ENCODE measurements around the gene FANCD2. TPM values are rescaled to one million over a fixed set of nuclear protein-coding genes. Genes with fewer than 3 reads are reported as not detected.

The FANCD2 gene
- total RNA-seq: 10 to 100 TPM in 6 of 7 donors, 1 to 10 TPM in 1; 9.3 to 19.5 (median 13.6) TPM
- 10 to 100 TPM; 12.5 to 20.2 (median 13.6) TPM for polyA plus RNA-seq
- long read RNA-seq, donor 1, partial matches to known transcripts: 0 of 1 reads
- long read RNA-seq, donor 1, other reads (novel, unspliced or antisense): 0 of 1 reads
- long read RNA-seq, donor 2: 0 reads

DNA sequence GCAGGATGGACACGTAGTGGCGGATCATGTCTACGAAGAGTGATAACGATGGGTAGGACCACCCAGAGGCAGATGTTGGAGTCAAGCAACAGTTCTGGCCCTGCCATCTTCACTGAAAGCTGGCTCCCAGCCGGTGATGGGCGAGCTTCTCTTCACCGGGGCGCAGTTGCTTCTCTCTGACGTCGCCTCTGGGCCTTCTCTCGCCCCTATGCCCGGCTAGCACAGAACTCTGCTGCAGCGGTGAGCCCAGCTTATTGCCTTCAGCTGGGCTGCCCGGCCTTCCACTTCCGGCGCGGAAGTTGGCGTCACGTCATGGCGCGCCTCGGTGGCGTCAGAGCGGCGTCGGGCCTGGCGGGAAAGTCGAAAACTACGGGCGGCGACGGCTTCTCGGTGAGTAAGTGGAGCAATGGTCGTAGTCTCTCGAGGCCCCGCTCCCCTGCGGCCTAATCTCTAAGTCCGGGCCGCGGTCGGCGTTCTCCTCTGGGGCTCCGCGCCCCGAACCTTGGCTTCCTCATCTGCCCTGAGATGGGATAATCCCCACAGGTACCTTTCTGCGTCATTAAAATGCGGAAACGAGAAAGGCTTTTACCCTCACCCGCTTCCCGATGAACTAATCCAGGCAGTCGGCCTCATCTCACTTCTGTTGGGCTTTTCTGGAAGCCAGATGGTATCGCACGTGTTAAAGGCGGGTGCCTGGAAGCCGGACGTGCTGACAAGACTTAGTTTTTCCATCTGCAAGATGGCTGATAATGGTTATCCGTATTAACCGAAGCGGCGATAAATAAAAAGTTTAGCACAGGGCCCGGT lies at the start of gene FANCD2:
FANCD2 (plus strand) TSS at position 354 of the 807 bp plus-strand sequence. CDS start 2,221 bp downstream, outside the sequence.
- H3K27me3 ChIP-seq (replicated peaks in 1 of 7): no peaks in the 10 kb centered on the region
- peaks cover 0 to 39% (median 23%) of the 10 kb centered on the region in 6 donors for H3K36me3 ChIP-seq
- TF ChIP-seq, protein P1, sequence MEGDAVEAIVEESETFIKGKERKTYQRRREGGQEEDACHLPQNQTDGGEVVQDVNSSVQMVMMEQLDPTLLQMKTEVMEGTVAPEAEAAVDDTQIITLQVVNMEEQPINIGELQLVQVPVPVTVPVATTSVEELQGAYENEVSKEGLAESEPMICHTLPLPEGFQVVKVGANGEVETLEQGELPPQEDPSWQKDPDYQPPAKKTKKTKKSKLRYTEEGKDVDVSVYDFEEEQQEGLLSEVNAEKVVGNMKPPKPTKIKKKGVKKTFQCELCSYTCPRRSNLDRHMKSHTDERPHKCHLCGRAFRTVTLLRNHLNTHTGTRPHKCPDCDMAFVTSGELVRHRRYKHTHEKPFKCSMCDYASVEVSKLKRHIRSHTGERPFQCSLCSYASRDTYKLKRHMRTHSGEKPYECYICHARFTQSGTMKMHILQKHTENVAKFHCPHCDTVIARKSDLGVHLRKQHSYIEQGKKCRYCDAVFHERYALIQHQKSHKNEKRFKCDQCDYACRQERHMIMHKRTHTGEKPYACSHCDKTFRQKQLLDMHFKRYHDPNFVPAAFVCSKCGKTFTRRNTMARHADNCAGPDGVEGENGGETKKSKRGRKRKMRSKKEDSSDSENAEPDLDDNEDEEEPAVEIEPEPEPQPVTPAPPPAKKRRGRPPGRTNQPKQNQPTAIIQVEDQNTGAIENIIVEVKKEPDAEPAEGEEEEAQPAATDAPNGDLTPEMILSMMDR (IDR thresholded peaks at IDR 0.05 in 8 of 11, conservative IDR thresholded peaks at IDR 0.05 in 3 of 11): peak in 4 of 11 experiments; percentile 28 to 42 (median 32)
- TF ChIP-seq POLR2AphosphoS5 (IDR thresholded peaks at IDR 0.05) (peak; percentile 98 to 99 (median 98)), POLR2A (IDR thresholded peaks at IDR 0.05) (peak; percentile 18 to 60 (median 50))
- intact Hi-C loops (cut with DNase I; ENCODE audit: low total_unique reads): loop anchor here (10.0 kb wide), 1 partner anchor 199 kb away; no protein-coding TSS in a partner anchor
- DNase-seq: peak; percentile 96
- H3K9me3 ChIP-seq: no peaks in the 10 kb centered on the region
- H3K4me3 ChIP-seq: peak within 1 kb of the TSS; percentile 85 to 96 (median 93)
- H3K4me1 ChIP-seq: peaks cover 21 to 43% (median 31%) of the 10 kb centered on the region in 6 donors
- peak within 1 kb of the TSS; percentile 69 to 93 (median 86) for H3K27ac ChIP-seq
- WGBS, 5 donors: 0 to 1% (median 0%) methylated on average over 24 to 61 of the region's 61 CpGs

DNA sequence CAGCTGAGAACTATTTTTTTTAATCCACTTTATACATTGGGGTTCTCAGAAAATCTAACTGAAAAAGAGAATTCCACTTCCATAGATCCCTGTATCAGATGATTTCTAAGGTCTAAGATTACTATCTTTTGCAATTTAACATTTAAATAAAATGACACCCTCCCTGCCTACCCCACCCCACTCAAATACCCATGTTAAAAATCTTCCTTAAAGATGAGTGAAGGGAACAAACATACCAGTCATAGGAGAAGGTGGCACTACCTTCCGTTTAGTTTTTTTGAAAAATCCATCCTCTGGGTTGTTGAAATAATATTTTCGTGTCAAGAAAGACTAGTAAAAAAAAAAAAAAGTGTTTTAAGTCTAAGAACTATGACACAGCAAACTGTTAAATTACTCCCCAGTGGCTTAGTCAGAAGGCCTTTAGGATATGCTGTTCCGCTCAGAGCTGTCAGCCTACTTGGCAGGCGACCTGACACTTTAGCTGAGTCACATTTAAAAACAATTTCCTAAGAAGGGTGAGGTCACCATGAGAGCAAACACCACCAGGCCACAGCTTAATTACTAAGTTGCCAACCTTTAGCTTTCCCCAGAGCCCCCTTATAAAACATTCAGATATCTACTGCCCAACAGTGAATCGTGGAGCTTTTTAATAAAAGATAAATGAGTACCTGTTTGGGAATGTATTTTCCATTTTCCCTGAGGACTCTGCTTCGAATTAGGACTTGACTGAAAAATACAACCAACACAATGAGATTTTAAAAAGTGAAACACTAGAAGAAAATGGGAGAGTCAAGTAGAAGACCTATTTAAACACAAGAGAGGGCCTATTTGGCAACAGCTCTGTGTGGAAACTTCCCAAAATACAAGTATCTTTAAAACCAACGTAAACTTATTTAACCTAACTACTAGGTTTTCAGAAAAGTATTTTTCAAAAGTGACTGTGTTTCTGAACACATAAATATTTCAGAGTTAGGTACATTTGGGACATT lies 49.2 kb upstream of the FANCD2 start:
- WGBS, 5 donors: 45 to 67% (median 51%) methylated on average over 7 of the region's 7 CpGs
- Histone ChIP-seq H3K36me3 (peaks cover 13 to 99% (median 57%) of the 10 kb centered on the region in 6 donors), H3K27ac (peak overlapping the region in 6 of 8 donors; percentile 6 to 79 (median 63)), H3K4me1 (peaks cover 0 to 58% (median 15%) of the 10 kb centered on the region in 6 donors), H3K4me3 (no peak overlapping the region), H3K27me3 (replicated peaks in 1 of 7) (no peaks in the 10 kb centered on the region), H3K9me3 (no peaks in the 10 kb centered on the region)
- intact Hi-C loops (cut with DNase I; ENCODE audit: low total_unique reads): no loop called here
- DNase-seq: no peak
- TF ChIP-seq POLR2A (IDR thresholded peaks at IDR 0.05) (no peak), POLR2AphosphoS5 (IDR thresholded peaks at IDR 0.05) (peak in 1 of 3 donors; percentile 59)
- TF ChIP-seq, protein P1 (IDR thresholded peaks at IDR 0.05 in 8 of 11, conservative IDR thresholded peaks at IDR 0.05 in 3 of 11): no peak

DNA sequence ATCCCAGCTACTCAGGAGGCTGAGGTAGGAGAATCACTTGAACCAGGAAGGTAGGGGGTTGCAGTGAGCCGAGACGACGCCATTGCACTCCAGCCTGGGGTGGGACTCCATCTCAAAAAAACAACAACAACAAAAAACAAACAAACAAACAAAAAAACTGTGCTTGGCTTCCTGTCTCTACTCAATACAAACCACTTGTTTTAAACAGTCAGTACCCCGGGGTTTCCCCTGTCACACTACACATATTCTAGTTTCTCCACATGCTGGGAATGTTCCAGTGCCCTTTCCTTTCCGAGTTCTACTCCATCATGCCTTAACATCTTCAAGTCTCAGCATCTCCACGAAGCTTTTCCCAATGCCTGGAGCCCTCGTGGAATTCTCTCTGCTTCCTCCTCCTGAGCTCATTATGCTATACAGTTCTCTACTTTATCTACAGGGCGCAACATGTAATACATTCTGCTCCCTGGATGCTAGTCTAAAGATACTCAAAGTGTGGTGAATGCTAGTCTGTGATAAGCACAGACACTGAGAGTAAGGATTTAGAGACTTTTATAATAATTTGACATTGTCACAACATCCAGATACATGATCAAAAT lies 47.4 kb upstream of the FANCD2 start:
- Histone ChIP-seq H3K4me1 (peaks cover 0 to 76% (median 30%) of the 10 kb centered on the region in 6 donors), H3K4me3 (no peak overlapping the region), H3K27me3 (replicated peaks in 1 of 7) (no peaks in the 10 kb centered on the region), H3K27ac (peak overlapping the region in 1 of 8 donors; percentile 79), H3K36me3 (peaks cover 10 to 95% (median 41%) of the 10 kb centered on the region in 6 donors), H3K9me3 (no peaks in the 10 kb centered on the region)
- TF ChIP-seq POLR2AphosphoS5 (IDR thresholded peaks at IDR 0.05) (no peak), POLR2A (IDR thresholded peaks at IDR 0.05) (no peak)
- TF ChIP-seq, protein P1 (IDR thresholded peaks at IDR 0.05 in 8 of 11, conservative IDR thresholded peaks at IDR 0.05 in 3 of 11): no peak
- no peak for DNase-seq
- intact Hi-C loops (cut with DNase I; ENCODE audit: low total_unique reads): no loop called here
- 81 to 97% (median 88%) methylated on average over 8 of the region's 8 CpGs for WGBS, 5 donors
